Measurements from ENCODE around the gene RCBTB1. TPM values are rescaled to one million over a fixed set of nuclear protein-coding genes. Genes with fewer than 3 reads are reported as not detected.
A peak's percentile ranks its signal among the peaks of the same experiment; 100 is the strongest.
"Not testable (repeated sequence)": the region's sequence is repeated elsewhere in the genome, so short reads cannot be mapped to it uniquely, and the experiment has no call there.

The RCBTB1 gene
- total RNA-seq, 4 donors from 2014 or later: 2.0 to 15.1 (median 5.7) TPM

DNA sequence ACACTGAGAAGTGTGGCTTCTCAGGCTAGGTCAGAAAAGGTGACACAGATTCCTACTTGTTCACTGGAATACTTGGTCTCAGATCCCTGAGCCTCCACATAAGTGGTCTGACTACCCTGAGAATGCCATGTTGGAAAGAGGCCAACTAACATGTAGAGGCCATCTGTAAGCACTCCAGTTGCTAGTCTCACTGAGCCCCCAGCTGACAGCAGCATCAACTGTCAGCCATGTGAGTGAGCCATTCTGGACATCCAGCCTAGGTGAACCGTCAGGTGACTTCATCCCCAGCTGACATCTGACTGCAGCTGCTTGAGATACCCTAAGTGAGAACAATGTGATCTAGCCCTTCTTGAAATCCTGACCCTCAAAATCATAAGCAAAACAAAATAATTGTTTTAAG, 24.8 kb upstream of the RCBTB1 start:
- TF ChIP-seq, protein P1, sequence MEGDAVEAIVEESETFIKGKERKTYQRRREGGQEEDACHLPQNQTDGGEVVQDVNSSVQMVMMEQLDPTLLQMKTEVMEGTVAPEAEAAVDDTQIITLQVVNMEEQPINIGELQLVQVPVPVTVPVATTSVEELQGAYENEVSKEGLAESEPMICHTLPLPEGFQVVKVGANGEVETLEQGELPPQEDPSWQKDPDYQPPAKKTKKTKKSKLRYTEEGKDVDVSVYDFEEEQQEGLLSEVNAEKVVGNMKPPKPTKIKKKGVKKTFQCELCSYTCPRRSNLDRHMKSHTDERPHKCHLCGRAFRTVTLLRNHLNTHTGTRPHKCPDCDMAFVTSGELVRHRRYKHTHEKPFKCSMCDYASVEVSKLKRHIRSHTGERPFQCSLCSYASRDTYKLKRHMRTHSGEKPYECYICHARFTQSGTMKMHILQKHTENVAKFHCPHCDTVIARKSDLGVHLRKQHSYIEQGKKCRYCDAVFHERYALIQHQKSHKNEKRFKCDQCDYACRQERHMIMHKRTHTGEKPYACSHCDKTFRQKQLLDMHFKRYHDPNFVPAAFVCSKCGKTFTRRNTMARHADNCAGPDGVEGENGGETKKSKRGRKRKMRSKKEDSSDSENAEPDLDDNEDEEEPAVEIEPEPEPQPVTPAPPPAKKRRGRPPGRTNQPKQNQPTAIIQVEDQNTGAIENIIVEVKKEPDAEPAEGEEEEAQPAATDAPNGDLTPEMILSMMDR (IDR thresholded peaks at IDR 0.05): no peak
- no peak for TF ChIP-seq POLR2A (IDR thresholded peaks at IDR 0.05)
- Histone ChIP-seq H3K4me3 (no peak overlapping the region), H3K4me1 (peaks cover 0 to 5% (median 0%) of the 10 kb centered on the region in 3 donors), H3K27me3 (no peaks in the 10 kb centered on the region), H3K27ac (no peak overlapping the region), H3K36me3 (no peaks in the 10 kb centered on the region), H3K9me3 (no peaks in the 10 kb centered on the region)
- intact Hi-C loops (cut with DNase I): no loop called here
- 73 to 88% methylated on average over 1 of the region's 1 CpG for WGBS, 2 donors
- no peak for DNase-seq

DNA sequence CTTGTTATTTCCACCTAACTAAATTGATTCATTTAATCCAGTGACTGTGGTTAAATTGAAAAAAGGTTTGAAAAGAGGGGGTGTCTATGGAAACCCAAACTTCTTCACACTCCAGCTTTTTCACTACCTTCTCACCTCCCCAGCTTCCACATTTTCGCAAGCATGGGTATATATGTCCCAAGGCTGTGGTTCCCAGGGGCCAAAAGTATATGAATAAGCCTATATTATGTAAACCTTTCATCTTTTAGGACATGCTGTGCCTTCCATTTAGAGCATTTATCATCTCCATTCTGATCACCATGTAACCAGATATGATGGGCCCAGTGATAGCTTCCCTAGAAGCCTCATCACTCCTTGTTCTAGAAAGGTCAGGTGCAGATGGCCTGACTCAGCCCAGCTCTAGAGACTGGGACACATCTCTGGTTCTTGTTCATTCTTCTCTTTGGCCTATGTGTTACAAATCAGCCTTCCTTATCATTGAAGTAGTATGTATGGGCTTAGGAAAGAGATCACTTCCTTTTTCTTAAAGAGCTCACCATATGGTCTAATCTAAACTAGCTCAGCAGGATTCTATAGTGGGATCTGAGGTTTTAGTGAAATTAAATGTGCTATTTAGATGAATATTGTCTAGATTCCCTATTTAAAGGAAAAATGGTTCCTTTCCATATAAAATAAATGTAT, 23.4 kb upstream of the RCBTB1 start:
- no peak overlapping the region for H3K27ac ChIP-seq
- intact Hi-C loops (cut with DNase I): loop anchor here (5.0 kb wide), 1 partner anchor 306 kb away; no protein-coding TSS in a partner anchor
- no peak for TF ChIP-seq POLR2A (IDR thresholded peaks at IDR 0.05)
- TF ChIP-seq, protein P1 (IDR thresholded peaks at IDR 0.05): no peak
- H3K27me3 ChIP-seq: no peaks in the 10 kb centered on the region
- no peaks in the 10 kb centered on the region for H3K36me3 ChIP-seq
- peaks cover 0 to 10% (median 0%) of the 10 kb centered on the region in 3 donors for H3K4me1 ChIP-seq
- H3K9me3 ChIP-seq: no peaks in the 10 kb centered on the region
- H3K4me3 ChIP-seq: no peak overlapping the region
- 72 to 93% methylated on average over 1 of the region's 1 CpG for WGBS, 2 donors
- no peak for DNase-seq

DNA sequence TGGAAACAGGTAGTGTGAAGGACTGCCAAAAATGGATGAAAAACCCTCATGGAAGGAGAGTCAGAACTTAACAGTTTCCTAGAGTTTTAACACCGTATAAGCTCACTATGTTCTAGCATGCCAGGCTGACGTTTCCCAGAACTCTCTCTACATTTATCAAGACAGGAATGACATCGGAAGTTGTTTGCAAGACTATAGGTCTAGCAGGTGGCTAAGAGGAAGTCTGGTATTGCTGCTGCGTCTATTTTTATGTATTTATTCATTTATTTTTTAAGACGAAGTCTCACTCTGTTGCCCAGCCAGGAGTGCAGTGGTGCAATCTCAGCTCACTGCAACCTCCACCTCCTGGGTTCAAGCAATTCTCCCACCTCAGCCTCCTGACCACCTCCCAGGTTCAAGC, 22.4 kb upstream of the RCBTB1 start:
- intact Hi-C loops (cut with DNase I): loop anchor here (5.0 kb wide), 1 partner anchor 305 kb away; no protein-coding TSS in a partner anchor
- no peak for DNase-seq
- 52 to 59% methylated on average over 5 of the region's 5 CpGs for WGBS, 2 donors
- H3K4me1 ChIP-seq: peaks cover 0 to 12% (median 0%) of the 10 kb centered on the region in 3 donors
- no peaks in the 10 kb centered on the region for H3K9me3 ChIP-seq
- H3K27me3 ChIP-seq: no peaks in the 10 kb centered on the region
- H3K36me3 ChIP-seq: no peaks in the 10 kb centered on the region
- H3K4me3 ChIP-seq: no peak overlapping the region
- no peak for TF ChIP-seq POLR2A (IDR thresholded peaks at IDR 0.05)
- TF ChIP-seq, protein P1 (IDR thresholded peaks at IDR 0.05): no peak
- H3K27ac ChIP-seq: no peak overlapping the region

DNA sequence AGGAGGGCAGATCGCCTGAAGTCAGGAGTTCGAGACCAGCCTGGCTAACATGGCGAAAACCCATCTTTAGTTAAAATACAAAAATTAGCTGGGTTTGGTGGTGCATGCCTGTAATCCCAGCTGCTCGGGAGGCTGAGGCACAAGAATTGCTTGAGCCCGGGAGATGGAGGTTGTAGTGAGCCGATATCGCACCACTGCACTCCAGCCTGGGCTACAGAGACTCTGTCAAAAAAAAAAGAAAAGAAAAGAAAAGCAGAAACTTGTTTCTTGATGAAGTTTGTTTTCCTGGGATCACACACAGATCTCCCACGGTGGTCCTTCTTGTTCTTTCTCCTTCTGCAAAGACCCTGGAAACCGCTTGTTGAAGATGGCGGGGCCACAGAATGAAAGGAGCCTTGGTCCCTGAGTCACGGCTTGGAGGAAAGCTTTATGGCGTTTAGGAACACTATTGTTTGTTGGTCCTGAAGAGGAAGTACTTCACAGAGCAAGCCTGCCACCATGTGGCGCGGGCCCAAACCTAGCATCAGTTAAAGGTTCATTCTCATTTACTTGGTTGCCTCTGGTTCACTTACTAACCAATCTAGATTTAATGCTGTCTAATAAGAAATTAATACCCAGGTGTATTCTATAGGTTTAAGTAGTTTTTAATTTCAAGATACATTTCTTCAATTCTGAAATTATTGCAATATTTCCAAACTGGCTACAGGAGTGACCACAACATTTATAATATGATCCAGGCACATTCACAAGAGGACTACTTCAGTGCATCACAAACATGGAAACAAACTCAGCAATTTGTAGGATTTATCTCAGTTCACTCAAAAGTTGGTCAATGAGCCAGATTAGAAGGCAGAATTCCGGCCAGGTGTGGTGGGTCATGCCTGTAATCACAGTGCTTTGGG, 21.6 kb upstream of the RCBTB1 start:
- Histone ChIP-seq H3K27ac (peak overlapping the region in 1 of 4 donors; percentile 23), H3K36me3 (no peaks in the 10 kb centered on the region), H3K4me3 (peak overlapping the region; percentile 14 to 36 (median 26)), H3K27me3 (no peaks in the 10 kb centered on the region), H3K9me3 (no peaks in the 10 kb centered on the region), H3K4me1 (peaks cover 0 to 19% (median 0%) of the 10 kb centered on the region in 3 donors)
- peak; percentile 32 for DNase-seq
- intact Hi-C loops (cut with DNase I): loop anchor here (5.0 kb wide), 1 partner anchor 305 kb away; no protein-coding TSS in a partner anchor
- TF ChIP-seq POLR2A (IDR thresholded peaks at IDR 0.05): no peak
- TF ChIP-seq, protein P1 (IDR thresholded peaks at IDR 0.05): peak; percentile 61 to 86 (median 80)
- WGBS, 2 donors: 25 to 33% methylated on average over 13 to 15 of the region's 15 CpGs

DNA sequence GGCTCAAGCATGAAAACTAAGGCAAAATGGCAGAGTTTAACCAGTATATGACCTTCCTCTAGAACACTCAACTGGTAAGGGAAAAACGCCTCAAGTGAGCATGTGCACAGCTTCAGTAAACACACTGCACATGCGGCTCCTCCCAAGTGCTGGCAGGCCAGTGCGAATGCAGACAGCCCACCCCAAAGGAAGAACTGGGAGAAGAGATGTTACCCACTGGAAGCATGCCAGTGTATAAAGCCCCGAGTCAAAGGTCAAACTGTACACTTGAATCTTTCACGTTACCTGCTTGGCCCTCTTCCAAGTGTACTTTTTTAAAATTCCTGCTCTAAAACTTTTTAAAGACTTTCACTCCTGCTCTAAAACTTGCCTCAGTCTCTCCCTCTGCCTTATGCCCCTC, 19.2 kb upstream of the RCBTB1 start:
- Histone ChIP-seq H3K36me3 (no peaks in the 10 kb centered on the region), H3K9me3 (no peaks in the 10 kb centered on the region), H3K27ac (no peak overlapping the region), H3K4me1 (peaks cover 0 to 20% (median 0%) of the 10 kb centered on the region in 3 donors), H3K4me3 (no peak overlapping the region), H3K27me3 (no peaks in the 10 kb centered on the region)
- intact Hi-C loops (cut with DNase I): no loop called here
- DNase-seq: no peak
- 53 to 59% methylated on average over 5 of the region's 5 CpGs for WGBS, 2 donors
- TF ChIP-seq, protein P1 (IDR thresholded peaks at IDR 0.05): no peak

DNA sequence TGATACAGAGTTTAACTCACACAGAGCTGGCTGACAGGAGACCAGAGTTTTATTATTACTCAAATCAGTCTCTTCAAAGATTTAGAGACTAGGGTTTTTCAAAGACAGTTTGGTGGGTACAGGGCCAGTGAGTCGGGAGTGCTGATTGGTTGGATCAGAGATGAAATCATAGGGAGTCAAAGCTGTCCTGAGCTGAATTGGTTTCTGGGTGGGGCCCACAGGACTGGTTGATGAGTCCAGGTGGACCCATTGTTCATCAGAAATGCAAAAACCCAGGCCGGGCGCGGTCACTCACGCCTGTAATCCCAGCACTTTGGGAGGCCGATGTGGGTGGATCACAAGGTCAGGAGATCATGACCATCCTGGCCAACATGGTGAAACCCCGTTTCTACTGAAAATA, 17.3 kb upstream of the RCBTB1 start:
- WGBS, 2 donors: 77 to 92% methylated on average over 6 to 7 of the region's 7 CpGs
- peaks cover 0 to 20% (median 0%) of the 10 kb centered on the region in 3 donors for H3K4me1 ChIP-seq
- DNase-seq; H3K27me3 ChIP-seq; H3K9me3 ChIP-seq; H3K4me3 ChIP-seq; intact Hi-C loops (cut with DNase I); H3K36me3 ChIP-seq: not testable (repeated sequence)
- H3K27ac ChIP-seq: peak overlapping the region in 1 of 4 donors; percentile 40
